Astrocyte (in vitro differentiated cells and primary cell): Measurements from ENCODE around the gene CDC26. TPM values are rescaled to one million over a fixed set of nuclear protein-coding genes. Genes with fewer than 3 reads are reported as not detected.

Source experiments
- DNase-seq: peaks from one replicate; pipeline ENCODE4 v3.0.0-alpha.2; 2010; ENCODE audit warnings: low read depth
- FAIRE-seq: peaks from 2 replicates; lab custom pipeline; 2011; peaks lifted over from hg19 to GRCh38; lab: Jason Lieb, UNC
- H2AFZ ChIP-seq: 2 replicates; pipeline ENCODE4 v1.6.0; 2012; ENCODE audit warnings: low read depth, low read length, inconsistent platforms
- H3K27ac ChIP-seq: 2 replicates; pipeline ENCODE4 v1.5.1; 2011; ENCODE audit warnings: low read depth, low read length, inconsistent platforms
- H3K27me3 ChIP-seq: 2 replicates; pipeline ENCODE4 v1.6.0; 2011; ENCODE audit warnings: low read length, inconsistent platforms; ENCODE audit not compliant: insufficient read depth
- H3K36me3 ChIP-seq: 2 replicates; pipeline ENCODE4 v1.5.1; 2011; ENCODE audit warnings: low read length, inconsistent platforms; ENCODE audit not compliant: insufficient read depth
- H3K4me1 ChIP-seq: 2 replicates; pipeline ENCODE4 v1.5.1; 2011; ENCODE audit warnings: low read length, inconsistent platforms; ENCODE audit not compliant: insufficient read depth
- H3K4me2 ChIP-seq: 2 replicates; pipeline ENCODE4 v1.6.0; 2012; ENCODE audit warnings: low read length, inconsistent platforms
- H3K4me3 ChIP-seq: 2 replicates; pipeline ENCODE4 v1.5.1; 2011; ENCODE audit warnings: low read depth, mild to moderate bottlenecking, low read length, inconsistent platforms; ENCODE audit not compliant: insufficient read depth
- H3K79me2 ChIP-seq: 2 replicates; pipeline ENCODE4 v1.6.0; 2012; ENCODE audit warnings: mild to moderate bottlenecking, low read length, inconsistent platforms; ENCODE audit not compliant: insufficient read depth
- H3K9ac ChIP-seq: 2 replicates; pipeline ENCODE4 v1.6.0; 2012; ENCODE audit warnings: mild to moderate bottlenecking, low read length, inconsistent platforms
- H3K9me3 ChIP-seq: 2 replicates; pipeline ENCODE4 v1.5.1; 2012; ENCODE audit warnings: low read depth, mild to moderate bottlenecking, low read length, inconsistent platforms; ENCODE audit not compliant: insufficient read depth
- H4K20me1 ChIP-seq: 2 replicates; pipeline ENCODE4 v1.6.0; 2012; ENCODE audit warnings: low read length, inconsistent platforms; ENCODE audit not compliant: insufficient read depth
- H3K27ac Mint-ChIP-seq: one replicate; pipeline ENCODE4 v1.8.0; 2021; ENCODE audit warnings: mild to moderate bottlenecking, mixed read lengths; ENCODE audit not compliant: unreplicated experiment
- H3K27me3 Mint-ChIP-seq: one replicate; pipeline ENCODE4 v1.8.0; 2021; ENCODE audit warnings: low read depth, mixed read lengths; ENCODE audit not compliant: unreplicated experiment
- H3K36me3 Mint-ChIP-seq: one replicate; pipeline ENCODE4 v1.8.0; 2021; ENCODE audit warnings: low read depth, mixed read lengths; ENCODE audit not compliant: unreplicated experiment
- H3K4me1 Mint-ChIP-seq: one replicate; pipeline ENCODE4 v1.8.0; 2021; ENCODE audit warnings: low read depth, mixed read lengths; ENCODE audit not compliant: unreplicated experiment
- H3K4me3 Mint-ChIP-seq: one replicate; pipeline ENCODE4 v1.8.0; 2021; ENCODE audit warnings: mild to moderate bottlenecking, moderate library complexity, mixed read lengths; ENCODE audit not compliant: unreplicated experiment
- H3K9me3 Mint-ChIP-seq: one replicate; pipeline ENCODE4 v1.8.0; 2021; ENCODE audit warnings: mild to moderate bottlenecking, mixed read lengths; ENCODE audit not compliant: unreplicated experiment
- CTCF ChIP-seq: IDR thresholded peaks from 2 replicates; pipeline ENCODE4 v1.5.1; 2011; ENCODE audit warnings: low read depth, mild to moderate bottlenecking, inconsistent platforms, low read length, moderate library complexity; ENCODE audit not compliant: insufficient read depth
- EZH2 ChIP-seq: IDR thresholded peaks from 2 replicates; pipeline ENCODE4 v1.6.1; 2012; ENCODE audit warnings: mild to moderate bottlenecking, low read length, inconsistent platforms; ENCODE audit not compliant: insufficient read depth
- total RNA-seq: library from RNA; stranded (reverse); gene quantifications from 2 replicates; pipeline ENCODE4 v1.2.1, GENCODE V29; 2021

Gene CDC26
- total RNA-seq, 1 donor from 2014 or later: 23.9 TPM

- FAIRE-seq (no peak), DNase-seq (no peak)
- Histone ChIP-seq H3K9ac (no peak overlapping the region), H3K36me3 (peaks cover 13% of the 10 kb centered on the region), H4K20me1 (peaks cover 5% of the 10 kb centered on the region), H3K27ac (no peak overlapping the region), H3K4me3 (no peak overlapping the region), H3K4me1 (no peaks in the 10 kb centered on the region), H2AFZ (no peak overlapping the region), H3K27me3 (no peaks in the 10 kb centered on the region), H3K79me2 (no peaks in the 10 kb centered on the region), H3K9me3 (no peaks in the 10 kb centered on the region), H3K4me2 (no peak overlapping the region)
- Mint-ChIP-seq H3K27me3 (no peaks in the 10 kb centered on the region), H3K4me1 (no peaks in the 10 kb centered on the region), H3K36me3 (peaks cover 16% of the 10 kb centered on the region), H3K27ac (no peak overlapping the region), H3K4me3 (no peak overlapping the region), H3K9me3 (no peaks in the 10 kb centered on the region)
- no peak for TF ChIP-seq EZH2
- no peak for TF ChIP-seq CTCF
Observed at GRCh38 chr9:113257863-113258262, 17.5 kb downstream of the CDC26 start.

GRCh38 chr9:113255438-113255837, 19.9 kb downstream of the CDC26 start:
- Histone ChIP-seq H3K27me3 (no peaks in the 10 kb centered on the region), H3K36me3 (peaks cover 13% of the 10 kb centered on the region), H3K4me1 (no peaks in the 10 kb centered on the region), H3K27ac (no peak overlapping the region), H2AFZ (no peak overlapping the region), H3K4me2 (no peak overlapping the region), H3K4me3 (no peak overlapping the region), H4K20me1 (peaks cover 5% of the 10 kb centered on the region), H3K9ac (no peak overlapping the region), H3K79me2 (no peaks in the 10 kb centered on the region), H3K9me3 (no peaks in the 10 kb centered on the region)
- FAIRE-seq (no peak), DNase-seq (no peak)
- Mint-ChIP-seq H3K36me3 (peaks cover 6% of the 10 kb centered on the region), H3K4me1 (no peaks in the 10 kb centered on the region), H3K9me3 (peaks cover 3% of the 10 kb centered on the region), H3K4me3 (no peak overlapping the region), H3K27me3 (no peaks in the 10 kb centered on the region), H3K27ac (no peak overlapping the region)
- TF ChIP-seq CTCF (no peak), EZH2 (no peak)

- Histone ChIP-seq H3K9ac (no peak overlapping the region), H3K4me1 (no peaks in the 10 kb centered on the region), H4K20me1 (peaks cover 5% of the 10 kb centered on the region), H3K36me3 (peaks cover 12% of the 10 kb centered on the region), H2AFZ (no peak overlapping the region), H3K4me2 (no peak overlapping the region), H3K9me3 (no peaks in the 10 kb centered on the region), H3K27me3 (no peaks in the 10 kb centered on the region), H3K27ac (no peak overlapping the region), H3K79me2 (no peaks in the 10 kb centered on the region), H3K4me3 (no peak overlapping the region)
- Mint-ChIP-seq H3K9me3 (peaks cover 3% of the 10 kb centered on the region), H3K4me3 (no peak overlapping the region), H3K4me1 (no peaks in the 10 kb centered on the region), H3K27me3 (no peaks in the 10 kb centered on the region), H3K36me3 (peaks cover 6% of the 10 kb centered on the region), H3K27ac (no peak overlapping the region)
- DNase-seq: no peak
- no peak for FAIRE-seq
- TF ChIP-seq CTCF: no peak
- TF ChIP-seq EZH2: no peak
Observed at GRCh38 chr9:113254991-113255390, 20.4 kb downstream of the CDC26 start.
